ENCODE measurements around the gene RNASET2. TPM values are rescaled to one million over a fixed set of nuclear protein-coding genes. Genes with fewer than 3 reads are reported as not detected.

The RNASET2 gene
- polyA plus RNA-seq, 1 experiment = 28.0 TPM

GRCh38 chr6:166959911-166960608 lies 3.7 kb upstream of the RNASET2 start:
- no peak for DNase-seq (ENCODE audit: low read depth, low spot score)
- Histone ChIP-seq H3K27ac (ENCODE audit: low read depth, low read length) (no peak overlapping the region), H3K4me3 (ENCODE audit: low read depth, low read length) (no peak overlapping the region), H3K9me3 (ENCODE audit: control insufficient read depth, insufficient read depth, low read length) (peaks cover 7% of the 10 kb centered on the region), H3K27me3 (ENCODE audit: control insufficient read depth, insufficient read depth, low read length) (no peaks in the 10 kb centered on the region)
- no peak for TF ChIP-seq CTCF (IDR thresholded peaks at IDR 0.05; ENCODE audit: low read depth, low read length)
- CTCF ChIA-PET = interaction anchor here (0.6 to 2.5 kb wide), 3 partner anchors 9 to 185 kb away, joined by 3 to 17 read pairs (median 3); no protein-coding TSS in a partner anchor
- POLR2A ChIA-PET = no interaction called here

- DNase-seq (ENCODE audit: low read depth, low spot score) = no peak
- H3K9me3 ChIP-seq (ENCODE audit: control insufficient read depth, insufficient read depth, low read length) = no peaks in the 10 kb centered on the region
- POLR2A ChIA-PET = no interaction called here
- H3K4me3 ChIP-seq (ENCODE audit: low read depth, low read length) = no peak overlapping the region
- no peak overlapping the region for H3K27ac ChIP-seq (ENCODE audit: low read depth, low read length)
- no peak for TF ChIP-seq CTCF (IDR thresholded peaks at IDR 0.05; ENCODE audit: low read depth, low read length)
- H3K27me3 ChIP-seq (ENCODE audit: control insufficient read depth, insufficient read depth, low read length) = no peaks in the 10 kb centered on the region
- CTCF ChIA-PET = interaction anchor here (1.0 to 2.5 kb wide), 2 partner anchors 8 to 30 kb away, joined by 3 to 17 read pairs; no protein-coding TSS in a partner anchor
Observed at GRCh38 chr6:166958926-166959861, 2.8 kb upstream of the RNASET2 start.

GRCh38 chr6:166957805-166958076 lies 1.4 kb upstream of the RNASET2 start:
- TF ChIP-seq CTCF (IDR thresholded peaks at IDR 0.05; ENCODE audit: low read depth, low read length) = no peak
- no peaks in the 10 kb centered on the region for H3K27me3 ChIP-seq (ENCODE audit: control insufficient read depth, insufficient read depth, low read length)
- no peaks in the 10 kb centered on the region for H3K9me3 ChIP-seq (ENCODE audit: control insufficient read depth, insufficient read depth, low read length)
- no peak for DNase-seq (ENCODE audit: low read depth, low spot score)
- H3K27ac ChIP-seq (ENCODE audit: low read depth, low read length) = no peak overlapping the region
- POLR2A ChIA-PET = interaction anchor here (1.8 kb wide), 1 partner anchor 41 kb away, joined by 8 read pairs; the partner anchor contains the start of gene CEP43
- CTCF ChIA-PET = interaction anchor here (0.6 kb wide), 2 partner anchors 77 to 218 kb away, joined by 3 read pairs; no protein-coding TSS in a partner anchor
- no peak overlapping the region for H3K4me3 ChIP-seq (ENCODE audit: low read depth, low read length)

- DNase-seq (ENCODE audit: low read depth, low spot score) = no peak
- H3K4me3 ChIP-seq (ENCODE audit: low read depth, low read length) = peak overlapping the region; percentile 71
- H3K9me3 ChIP-seq (ENCODE audit: control insufficient read depth, insufficient read depth, low read length) = no peaks in the 10 kb centered on the region
- ChIA-PET CTCF (interaction anchor here (0.6 to 1.3 kb wide), 4 partner anchors 24 to 217 kb away, joined by 3 to 7 read pairs (median 3); no protein-coding TSS in a partner anchor), POLR2A (interaction anchor here (1.1 to 1.8 kb wide), 2 partner anchors 33 to 42 kb away, joined by 3 to 8 read pairs; partner anchors contain the start of gene CEP43)
- no peaks in the 10 kb centered on the region for H3K27me3 ChIP-seq (ENCODE audit: control insufficient read depth, insufficient read depth, low read length)
- H3K27ac ChIP-seq (ENCODE audit: low read depth, low read length) = no peak overlapping the region
- no peak for TF ChIP-seq CTCF (IDR thresholded peaks at IDR 0.05; ENCODE audit: low read depth, low read length)
Observed at GRCh38 chr6:166957087-166957804, 896 bp upstream of the RNASET2 start.
